Ishikawa (cell line): Measurements from ENCODE around the gene OSR1.

Source experiments
- CEBPB ChIP-seq: IDR thresholded peaks from 2 replicates; pipeline ENCODE4 v1.6.1; 2012
- CREB1 ChIP-seq: IDR thresholded peaks from 2 replicates; pipeline ENCODE4 v1.6.1; 2012; ENCODE audit warnings: low read depth
- EGR1 ChIP-seq: IDR thresholded peaks from 2 replicates; pipeline ENCODE4 v1.6.1; 2012
- EP300 ChIP-seq: IDR thresholded peaks from 2 replicates; pipeline ENCODE4 v1.6.1; 2012; ENCODE audit warnings: borderline replicate concordance
- FOXM1 ChIP-seq: IDR thresholded peaks from 2 replicates; pipeline ENCODE4 v1.6.1; 2012; ENCODE audit warnings: low read depth, borderline replicate concordance
- RAD21 ChIP-seq: IDR thresholded peaks from 2 replicates; pipeline ENCODE4 v1.6.1; 2012; ENCODE audit warnings: low read depth
- USF1 ChIP-seq: IDR thresholded peaks from 2 replicates; pipeline ENCODE4 v1.6.1; 2012
- YY1 ChIP-seq: IDR thresholded peaks from 2 replicates; pipeline ENCODE4 v1.6.1; 2012; ENCODE audit warnings: low read depth
- ZBTB7A ChIP-seq: IDR thresholded peaks from 2 replicates; pipeline ENCODE4 v1.6.1; 2012; ENCODE audit warnings: low read depth
- TF ChIP-seq, protein P1 (sequence below): IDR thresholded peaks from 2 replicates; pipeline ENCODE4 v1.6.1; 2012
- TF ChIP-seq, protein P2 (sequence below): IDR thresholded peaks from 2 replicates; pipeline ENCODE4 v1.6.1; 2012; ENCODE audit warnings: low read depth, mild to moderate bottlenecking

DNA sequence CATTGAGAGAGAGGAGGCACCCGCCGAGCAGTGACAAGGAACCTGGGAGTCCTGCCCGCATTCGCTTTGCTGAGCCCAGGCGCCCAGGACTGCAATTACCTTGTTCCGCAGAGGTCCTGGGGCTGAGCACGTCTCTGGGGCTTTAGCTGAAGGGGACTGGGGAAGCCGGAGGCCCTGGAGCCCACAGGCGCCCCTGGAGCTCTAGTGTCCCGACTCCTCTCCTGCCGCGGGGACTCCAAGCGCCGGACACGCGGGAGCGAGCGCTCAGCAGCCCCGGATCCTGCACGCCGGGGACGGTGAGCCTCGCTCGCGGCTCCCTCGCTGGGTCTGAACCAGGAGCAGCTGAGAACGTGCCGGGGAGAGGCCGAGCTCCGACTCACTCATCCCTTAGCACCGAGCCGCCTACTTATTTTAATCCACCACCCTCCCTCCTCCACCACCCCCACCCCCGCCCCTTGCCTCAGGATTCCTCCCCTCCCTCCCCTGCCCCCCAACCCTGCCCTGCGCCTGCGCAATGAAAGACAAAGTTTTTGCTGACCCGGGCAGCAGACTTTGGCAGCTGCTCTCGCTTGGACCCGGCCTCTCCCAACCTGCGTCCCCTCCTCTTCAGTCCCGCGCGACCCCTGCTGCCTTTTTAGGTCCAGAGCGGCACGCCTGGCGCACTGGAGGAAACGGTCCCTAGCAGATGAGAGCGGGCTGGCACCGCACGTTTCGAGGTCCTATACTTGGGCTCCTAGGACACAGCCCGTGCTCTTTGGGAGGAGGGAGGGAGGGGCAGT, at the start of gene OSR1:
- TF ChIP-seq, protein P1, sequence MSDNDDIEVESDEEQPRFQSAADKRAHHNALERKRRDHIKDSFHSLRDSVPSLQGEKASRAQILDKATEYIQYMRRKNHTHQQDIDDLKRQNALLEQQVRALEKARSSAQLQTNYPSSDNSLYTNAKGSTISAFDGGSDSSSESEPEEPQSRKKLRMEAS = no peak
- TF ChIP-seq ZBTB7A (no peak), RAD21 (no peak), CREB1 (no peak), USF1 (no peak), EP300 (no peak), CEBPB (no peak), YY1 (no peak), EGR1 (no peak), FOXM1 (no peak)
- TF ChIP-seq, protein P2, sequence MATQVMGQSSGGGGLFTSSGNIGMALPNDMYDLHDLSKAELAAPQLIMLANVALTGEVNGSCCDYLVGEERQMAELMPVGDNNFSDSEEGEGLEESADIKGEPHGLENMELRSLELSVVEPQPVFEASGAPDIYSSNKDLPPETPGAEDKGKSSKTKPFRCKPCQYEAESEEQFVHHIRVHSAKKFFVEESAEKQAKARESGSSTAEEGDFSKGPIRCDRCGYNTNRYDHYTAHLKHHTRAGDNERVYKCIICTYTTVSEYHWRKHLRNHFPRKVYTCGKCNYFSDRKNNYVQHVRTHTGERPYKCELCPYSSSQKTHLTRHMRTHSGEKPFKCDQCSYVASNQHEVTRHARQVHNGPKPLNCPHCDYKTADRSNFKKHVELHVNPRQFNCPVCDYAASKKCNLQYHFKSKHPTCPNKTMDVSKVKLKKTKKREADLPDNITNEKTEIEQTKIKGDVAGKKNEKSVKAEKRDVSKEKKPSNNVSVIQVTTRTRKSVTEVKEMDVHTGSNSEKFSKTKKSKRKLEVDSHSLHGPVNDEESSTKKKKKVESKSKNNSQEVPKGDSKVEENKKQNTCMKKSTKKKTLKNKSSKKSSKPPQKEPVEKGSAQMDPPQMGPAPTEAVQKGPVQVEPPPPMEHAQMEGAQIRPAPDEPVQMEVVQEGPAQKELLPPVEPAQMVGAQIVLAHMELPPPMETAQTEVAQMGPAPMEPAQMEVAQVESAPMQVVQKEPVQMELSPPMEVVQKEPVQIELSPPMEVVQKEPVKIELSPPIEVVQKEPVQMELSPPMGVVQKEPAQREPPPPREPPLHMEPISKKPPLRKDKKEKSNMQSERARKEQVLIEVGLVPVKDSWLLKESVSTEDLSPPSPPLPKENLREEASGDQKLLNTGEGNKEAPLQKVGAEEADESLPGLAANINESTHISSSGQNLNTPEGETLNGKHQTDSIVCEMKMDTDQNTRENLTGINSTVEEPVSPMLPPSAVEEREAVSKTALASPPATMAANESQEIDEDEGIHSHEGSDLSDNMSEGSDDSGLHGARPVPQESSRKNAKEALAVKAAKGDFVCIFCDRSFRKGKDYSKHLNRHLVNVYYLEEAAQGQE = no peak
